Ovary (tissue), 9 donors: Measurements from ENCODE around the gene ARSG. TPM values are rescaled to one million over a fixed set of nuclear protein-coding genes. Genes with fewer than 3 reads are reported as not detected.
"Not testable (repeated sequence)": the region's sequence is repeated elsewhere in the genome, so short reads cannot be mapped to it uniquely, and the experiment has no call there.

Experiments used
- DNase-seq, 5 donors: peaks; one replicate each; pipeline ENCODE4 v3.0.0-alpha.2; 2019 to 2020
- H3K27ac ChIP-seq, 2 donors: fragments of 200-600 bp; one replicate each; pipeline versions ENCODE4 v1.5.1 to v1.8.0; 2019 to 2022
- H3K27me3 ChIP-seq: fragments of 200-600 bp; one replicate; pipeline ENCODE4 v1.8.0; 2022
- H3K36me3 ChIP-seq: fragments of 200-600 bp; sonication (generic); one replicate; pipeline ENCODE4 v1.5.1; 2019
- H3K4me1 ChIP-seq: one replicate; pipeline ENCODE4 v1.8.1; 2013; ENCODE audit warnings: mild to moderate bottlenecking, moderate library complexity; ENCODE audit not compliant: insufficient read depth
- H3K4me3 ChIP-seq: fragments of 200-600 bp; sonication (generic); one replicate; pipeline ENCODE4 v1.5.1; 2017
- H3K9me3 ChIP-seq, 2 donors: fragments of 200-600 bp in 1 of 2; sonication (generic) in 1 of 2; one replicate each; pipeline versions ENCODE4 v1.5.1 to v1.8.1; 2013 to 2019; ENCODE audit warnings: mild to moderate bottlenecking in 1 of 2, moderate library complexity in 1 of 2
- CTCF ChIP-seq, 3 donors: fragments of 450-650 bp in 2 of 3; fragments of 200-600 bp in 1 of 3; IDR thresholded peaks; one replicate each; pipeline versions ENCODE4 v1.5.1 to v1.8.0; 2016 to 2022; ENCODE audit warnings: antibody characterized with exemption in 3 of 3, mild to moderate bottlenecking in 1 of 3
- EP300 ChIP-seq: sonication (generic); formaldehyde crosslinking; IDR thresholded peaks from one replicate; pipeline ENCODE4 v1.6.1; 2017; ENCODE audit warnings: antibody characterized with exemption
- POLR2A ChIP-seq: fragments of 450-650 bp; IDR thresholded peaks from one replicate; pipeline ENCODE4 v1.6.1; 2017; ENCODE audit warnings: antibody characterized with exemption, mild to moderate bottlenecking, moderate library complexity
- WGBS, 3 donors: extraction: QIAGEN DNeasy Blood & Tissue Kit in 1 of 3; methylation state at CpG; one replicate each; pipeline versions ENCODE4 v1.1.5 to v1.1.7; 2013 to 2017; 5-methylcytosine and 5-hydroxymethylcytosine counted together
- intact Hi-C, 4 donors: fragments of 100-400 bp; cut with DNase I; formaldehyde crosslinking; loops; one replicate each; pipeline versions ENCODE4 v1.11.0 to v1.15.1; 2022 to 2023
- polyA plus RNA-seq, 2 donors: library from polyadenylated mRNA; stranded (reverse); fragments of 200-250 nt in 1 of 2; fragments of 350-450 nt in 1 of 2; fragmentation: Illumina TruSeq in 1 of 2; extraction: RNeasy Lipid Tissue Mini Kit (QIAGEN cat#74804) in 1 of 2; gene quantifications; one replicate each; pipeline ENCODE4 v1.2.3, GENCODE V29; 2013 to 2014
- total RNA-seq, 7 donors: library from RNA; depleted of rRNA in 2 of 7; stranded (reverse); fragments of >200 nt in 2 of 7; fragmentation: NEBNext Ultra II Directional in 3 of 7; extraction: Animal tissue kit (Norgen Biotek cat#: 25700) in 3 of 7; gene quantifications; one replicate each; pipeline versions ENCODE4 v1.1.0 to v1.2.4, GENCODE V29; 2016 to 2023
- donor health status: DM: no; HTN: no; CAD: no; lungs with moderate emphysema.
- donor health status: DM: no; HTN: no; CAD: no.
- donor health status: Bipolar disorder and iron deficiency.
- donor health status: DM: yes; HTN: yes; CAD: no.
- donor health status: DM: no; HTN: no; CAD: no.
- donor health status: DM: yes; HTN: yes; CAD: no.

Gene ARSG
- total and polyA plus RNA-seq, 9 donors, result 5.2 to 19.8 (median 11.1) TPM

- intact Hi-C loops, result loop anchor here in 1 of 4 donors (10.0 kb wide), 1 partner anchor 121 kb away; no protein-coding TSS in a partner anchor
- no peaks in the 10 kb centered on the region for H3K27me3 ChIP-seq
- no peak overlapping the region for H3K4me3 ChIP-seq
- no peaks in the 10 kb centered on the region for H3K4me1 ChIP-seq
- H3K36me3 ChIP-seq, result no peaks in the 10 kb centered on the region
- WGBS, 3 donors, result 87 to 90% (median 88%) methylated on average over 11 of the region's 11 CpGs
- DNase-seq, result no peak
- TF ChIP-seq EP300, result no peak
- TF ChIP-seq POLR2A, result no peak
- no peak for TF ChIP-seq CTCF (IDR thresholded peaks at IDR 0.05)
- no peak overlapping the region for H3K27ac ChIP-seq
- H3K9me3 ChIP-seq, result no peaks in the 10 kb centered on the region
Measured at GRCh38 chr17:68273722-68274121, 17.6 kb upstream of the ARSG start.

DNA sequence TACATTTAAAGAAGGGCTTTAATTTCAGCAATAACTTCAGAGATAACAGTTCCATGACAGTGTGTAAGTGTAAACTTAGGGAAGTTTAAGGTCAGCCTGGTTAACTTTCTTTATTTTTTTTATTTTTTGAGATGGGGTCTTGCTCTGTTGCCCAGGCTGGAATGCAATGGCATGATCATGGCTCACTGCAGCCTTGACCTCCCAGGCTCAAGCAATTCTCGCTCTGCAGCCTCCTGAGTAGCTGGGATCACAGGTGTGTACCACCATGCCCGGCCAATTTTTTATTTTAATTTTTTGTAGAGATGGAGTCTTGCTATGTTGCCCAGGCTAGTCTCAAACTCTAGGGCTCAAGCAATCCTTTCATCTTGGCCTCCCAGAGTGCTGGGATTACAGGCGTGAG is 15.0 kb upstream of the ARSG start:
- not testable (repeated sequence) for H3K36me3 ChIP-seq, H3K4me1 ChIP-seq, DNase-seq, H3K27ac ChIP-seq, H3K9me3 ChIP-seq, H3K4me3 ChIP-seq, H3K27me3 ChIP-seq
- intact Hi-C loops, result loop anchor here in 1 of 4 donors (10.0 kb wide), 1 partner anchor 118 kb away; no protein-coding TSS in a partner anchor
- 98 to 99% (median 98%) methylated on average over 3 of the region's 3 CpGs for WGBS, 3 donors

DNA sequence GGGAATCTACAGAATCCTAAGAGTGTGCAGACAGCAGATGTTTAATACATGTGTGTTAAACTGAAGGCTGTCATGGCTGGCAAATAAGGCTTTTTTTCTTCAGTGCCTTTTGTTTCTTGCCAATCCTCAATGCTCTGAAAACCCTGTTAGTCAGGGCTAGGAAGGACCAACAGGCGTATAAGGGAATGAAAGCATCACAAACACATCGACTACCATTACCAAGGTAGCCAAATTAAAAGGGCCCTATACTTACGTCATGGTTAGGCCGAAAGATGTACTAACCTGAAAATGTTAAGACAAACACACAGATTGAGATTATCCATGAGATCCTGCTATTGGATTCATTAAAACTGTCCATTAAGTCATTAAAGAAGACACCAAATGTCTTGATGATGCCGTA is 13.5 kb upstream of the ARSG start:
- 98 to 99% (median 98%) methylated on average over 5 of the region's 5 CpGs for WGBS, 3 donors
- TF ChIP-seq POLR2A, result no peak
- TF ChIP-seq CTCF (IDR thresholded peaks at IDR 0.05), result no peak
- no peak for TF ChIP-seq EP300
- no peak for DNase-seq
- Histone ChIP-seq H3K36me3 (no peaks in the 10 kb centered on the region), H3K4me1 (no peaks in the 10 kb centered on the region), H3K9me3 (no peaks in the 10 kb centered on the region), H3K27ac (no peak overlapping the region), H3K27me3 (no peaks in the 10 kb centered on the region), H3K4me3 (no peak overlapping the region)
- intact Hi-C loops, result loop anchor here in 1 of 4 donors (10.0 kb wide), 1 partner anchor 117 kb away; no protein-coding TSS in a partner anchor

DNA sequence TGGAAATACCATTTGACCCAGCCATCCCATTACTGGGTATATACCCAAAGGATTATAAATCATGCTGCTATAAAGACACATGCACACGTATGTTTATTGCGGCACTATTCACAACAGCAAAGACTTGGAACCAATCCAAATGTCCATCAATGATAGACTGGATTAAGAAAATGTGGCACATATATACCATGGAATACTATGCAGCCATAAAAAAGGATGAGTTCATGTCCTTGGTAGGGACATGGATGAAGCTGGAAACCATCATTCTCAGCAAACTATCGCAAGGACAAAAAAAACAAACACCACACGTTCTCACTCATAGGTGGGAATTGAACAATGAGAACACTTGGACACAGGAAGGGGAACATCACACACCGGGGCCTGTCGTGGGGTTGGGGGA is 9.3 kb upstream of the ARSG start:
- intact Hi-C loops, H3K36me3 ChIP-seq, H3K9me3 ChIP-seq, H3K4me3 ChIP-seq, H3K27ac ChIP-seq, H3K4me1 ChIP-seq, DNase-seq, H3K27me3 ChIP-seq: not testable (repeated sequence)
- WGBS, 3 donors, result 76 to 92% (median 77%) methylated on average over 4 to 6 of the region's 6 CpGs

- DNase-seq, result no peak
- Histone ChIP-seq H3K27me3 (no peaks in the 10 kb centered on the region), H3K9me3 (no peaks in the 10 kb centered on the region), H3K36me3 (no peaks in the 10 kb centered on the region), H3K27ac (no peak overlapping the region), H3K4me3 (no peak overlapping the region), H3K4me1 (peaks cover 5% of the 10 kb centered on the region)
- TF ChIP-seq EP300 (no peak), POLR2A (no peak), CTCF (IDR thresholded peaks at IDR 0.05) (no peak)
- intact Hi-C loops, result no loop called here
- WGBS, 3 donors, result 80 to 82% (median 81%) methylated on average over 5 of the region's 5 CpGs
Measured at GRCh38 chr17:68288375-68288774, 2.9 kb upstream of the ARSG start.
